ENCODE measurements around the gene SLC10A3. TPM values are rescaled to one million over a fixed set of nuclear protein-coding genes. Genes with fewer than 3 reads are reported as not detected.

Gene SLC10A3
- polyA plus RNA-seq, 3 donors = 25.3 to 33.1 (median 26.7) TPM

GRCh38 chrX:154519389-154519788 is 29.0 kb upstream of the SLC10A3 start:
- Mint-ChIP-seq H3K9me3 (peaks cover 0 to 23% (median 6%) of the 10 kb centered on the region in 7 donors), H3K27me3 (ENCODE audit: low read depth in 3 of 3) (peaks cover 0 to 13% (median 1%) of the 10 kb centered on the region in 3 donors), H3K4me3 (no peak overlapping the region), H3K4me1 (peaks cover 7% of the 10 kb centered on the region), H3K27ac (no peak overlapping the region), H3K36me3 (no peaks in the 10 kb centered on the region)
- H4K20me1 ChIP-seq (ENCODE audit: insufficient read depth, low read length) = no peaks in the 10 kb centered on the region
- peaks cover 0 to 10% of the 10 kb centered on the region in 2 donors for H3K9me3 ChIP-seq (replicated peaks in 1 of 2; ENCODE audit: control insufficient read depth in 1 of 2, insufficient read depth in 1 of 2, low read length in 2 of 2)
- WGBS (ENCODE audit: insufficient coverage) = 94% methylated on average over 3 of the region's 8 CpGs
- no peak overlapping the region for H3K27ac ChIP-seq (ENCODE audit: low read depth in 1 of 2, low read length in 2 of 2)
- H2AFZ ChIP-seq (ENCODE audit: insufficient read depth, low read depth, low read length, poor library complexity, severe bottlenecking) = no peak overlapping the region
- H3K4me1 ChIP-seq (ENCODE audit: control insufficient read depth in 1 of 2, insufficient read depth in 2 of 2, low read length in 2 of 2) = peaks cover 13 to 14% of the 10 kb centered on the region in 2 donors
- DNase-seq = no peak
- H3K27me3 ChIP-seq (ENCODE audit: control insufficient read depth in 2 of 2, insufficient read depth in 2 of 2, low read length in 2 of 2) = no peaks in the 10 kb centered on the region
- intact Hi-C loops (cut with micrococcal nuclease) = loop anchor here in 1 of 2 donors (5.0 kb wide), 1 partner anchor 112 kb away; the partner anchor contains the start of gene DNASE1L1
- no peak overlapping the region for H3K4me3 ChIP-seq (replicated peaks in 1 of 3; ENCODE audit: low read depth in 2 of 3, low read length in 3 of 3)
- H3K79me2 ChIP-seq (ENCODE audit: insufficient read depth, low read length) = peaks cover 3% of the 10 kb centered on the region
- TF ChIP-seq CTCF (IDR thresholded peaks at IDR 0.05) = no peak
- H3K36me3 ChIP-seq (replicated peaks in 1 of 2; ENCODE audit: control insufficient read depth in 1 of 2, insufficient read depth in 2 of 2, low read length in 2 of 2) = no peaks in the 10 kb centered on the region
- H3K4me2 ChIP-seq (replicated peaks; ENCODE audit: extremely low read depth, low read length, poor library complexity, severe bottlenecking) = no peak overlapping the region
- H3K9ac ChIP-seq (ENCODE audit: insufficient read depth, low read length, poor library complexity, severe bottlenecking) = no peak overlapping the region

GRCh38 chrX:154517101-154517781 is 26.8 kb upstream of the SLC10A3 start:
- H3K4me3 ChIP-seq (replicated peaks in 1 of 3; ENCODE audit: low read depth in 2 of 3, low read length in 3 of 3) = peak overlapping the region in 1 of 3 experiments; percentile 81
- peaks cover 0 to 8% (median 0%) of the 10 kb centered on the region in 3 donors for H3K27me3 Mint-ChIP-seq (ENCODE audit: low read depth in 3 of 3)
- no peaks in the 10 kb centered on the region for H3K27me3 ChIP-seq (ENCODE audit: control insufficient read depth in 2 of 2, insufficient read depth in 2 of 2, low read length in 2 of 2)
- H3K36me3 Mint-ChIP-seq = peaks cover 0 to 2% of the 10 kb centered on the region in 2 donors
- no peaks in the 10 kb centered on the region for H3K36me3 ChIP-seq (replicated peaks in 1 of 2; ENCODE audit: control insufficient read depth in 1 of 2, insufficient read depth in 2 of 2, low read length in 2 of 2)
- DNase-seq = no peak
- peaks cover 0 to 26% (median 6%) of the 10 kb centered on the region in 7 donors for H3K9me3 Mint-ChIP-seq
- peaks cover 11% of the 10 kb centered on the region for H3K4me1 Mint-ChIP-seq
- peak overlapping the region; percentile 75 for H3K4me2 ChIP-seq (replicated peaks; ENCODE audit: extremely low read depth, low read length, poor library complexity, severe bottlenecking)
- peaks cover 3% of the 10 kb centered on the region for H3K79me2 ChIP-seq (ENCODE audit: insufficient read depth, low read length)
- 88% methylated on average over 19 of the region's 25 CpGs for WGBS (ENCODE audit: insufficient coverage)
- peak overlapping the region in 1 of 2 donors; percentile 84 for H3K27ac ChIP-seq (ENCODE audit: low read depth in 1 of 2, low read length in 2 of 2)
- no peaks in the 10 kb centered on the region for H4K20me1 ChIP-seq (ENCODE audit: insufficient read depth, low read length)
- peaks cover 0 to 10% of the 10 kb centered on the region in 2 donors for H3K9me3 ChIP-seq (replicated peaks in 1 of 2; ENCODE audit: control insufficient read depth in 1 of 2, insufficient read depth in 1 of 2, low read length in 2 of 2)
- H3K27ac Mint-ChIP-seq = peak overlapping the region in 1 of 7 donors; percentile 89
- peaks cover 13 to 14% of the 10 kb centered on the region in 2 donors for H3K4me1 ChIP-seq (ENCODE audit: control insufficient read depth in 1 of 2, insufficient read depth in 2 of 2, low read length in 2 of 2)
- peak overlapping the region; percentile 60 for H2AFZ ChIP-seq (ENCODE audit: insufficient read depth, low read depth, low read length, poor library complexity, severe bottlenecking)
- intact Hi-C loops (cut with micrococcal nuclease) = loop anchor here in 1 of 2 donors (5.0 kb wide), 1 partner anchor 110 kb away; the partner anchor contains the start of gene DNASE1L1
- TF ChIP-seq CTCF (IDR thresholded peaks at IDR 0.05) = no peak
- H3K4me3 Mint-ChIP-seq = no peak overlapping the region
- peak overlapping the region; percentile 61 for H3K9ac ChIP-seq (ENCODE audit: insufficient read depth, low read length, poor library complexity, severe bottlenecking)
